Gastroesophageal sphincter (tissue), 3 donors: ENCODE results near the gene TAPBP.
"Not testable (repeated sequence)": the region's sequence is repeated elsewhere in the genome, so short reads cannot be mapped to it uniquely, and the experiment has no call there.

Source experiments
- CTCF ChIP-seq, 4 experiments: fragments of 200-600 bp in 2 of 4; fragments of 450-650 bp in 2 of 4; sonication (generic) in 1 of 4; IDR thresholded peaks; one replicate each; pipeline ENCODE4 v1.5.1; 2017 to 2019; ENCODE audit warnings: antibody characterized with exemption in 4 of 4, mild to moderate bottlenecking in 2 of 4, moderate library complexity in 2 of 4
- EP300 ChIP-seq: sonication (generic); formaldehyde crosslinking; IDR thresholded peaks from one replicate; pipeline ENCODE4 v1.6.1; 2017; ENCODE audit warnings: antibody characterized with exemption, mild to moderate bottlenecking
- POLR2A ChIP-seq, 2 donors: fragments of 450-650 bp; IDR thresholded peaks; one replicate each; pipeline ENCODE4 v1.6.1; 2017; ENCODE audit warnings: antibody characterized with exemption in 2 of 2, mild to moderate bottlenecking in 2 of 2, moderate library complexity in 1 of 2
- POLR2AphosphoS5 ChIP-seq: sonication (generic); formaldehyde crosslinking; IDR thresholded peaks from one replicate; pipeline ENCODE4 v1.6.1; 2017; ENCODE audit warnings: antibody characterized with exemption

GRCh38 chr6:33357160-33357871 is 43.4 kb upstream of the TAPBP start:
- TF ChIP-seq POLR2AphosphoS5; CTCF (IDR thresholded peaks at IDR 0.05); POLR2A (IDR thresholded peaks at IDR 0.05); EP300: not testable (repeated sequence)
